Left ventricle myocardium inferior (tissue), 1 donor: ENCODE data around the gene PTP4A2. TPM values are rescaled to one million over a fixed set of nuclear protein-coding genes. Genes with fewer than 3 reads are reported as not detected.
"Not testable (repeated sequence)": the region's sequence is repeated elsewhere in the genome, so short reads cannot be mapped to it uniquely, and the experiment has no call there.

ENCODE experiments used
- DNase-seq: peaks from one replicate; pipeline ENCODE4 v3.0.0-alpha.2; 2020
- H3K27ac ChIP-seq: fragments of 200-600 bp; replicated peaks from 2 replicates; pipeline ENCODE4 v1.8.0; 2021
- H3K27me3 ChIP-seq: fragments of 200-600 bp; 2 replicates; pipeline ENCODE4 v1.8.0; 2021; ENCODE audit warnings: low read depth
- H3K36me3 ChIP-seq: fragments of 200-600 bp; 2 replicates; pipeline ENCODE4 v1.8.0; 2021
- H3K4me1 ChIP-seq: fragments of 200-600 bp; 2 replicates; pipeline ENCODE4 v1.8.0; 2021
- H3K4me3 ChIP-seq: fragments of 200-600 bp; 2 replicates; pipeline ENCODE4 v1.8.0; 2021; ENCODE audit warnings: mild to moderate bottlenecking, moderate library complexity
- H3K9me3 ChIP-seq: fragments of 200-600 bp; replicated peaks from 2 replicates; pipeline ENCODE4 v1.8.0; 2021
- CTCF ChIP-seq: fragments of 200-600 bp; IDR thresholded peaks from 2 replicates; pipeline ENCODE4 v1.8.0; 2021; ENCODE audit warnings: antibody characterized with exemption, mild to moderate bottlenecking, borderline replicate concordance
- intact Hi-C: fragments of 100-400 bp; cut with micrococcal nuclease; formaldehyde crosslinking; loops from one replicate; pipeline ENCODE4 v1.11.0; 2022
- total RNA-seq: library from RNA; stranded (reverse); fragmentation: NEBNext Ultra II Directional; extraction: Animal tissue kit (Norgen Biotek cat#: 25700); gene quantifications from one replicate; pipeline ENCODE4 v1.2.1, GENCODE V29; 2021
- donor health status: DM: no; HTN: yes; CAD: no; lungs with severe emphysema.

The PTP4A2 gene
- total RNA-seq, 1 donor from 2014 or later = 203 TPM

- Histone ChIP-seq H3K27me3 (no peaks in the 10 kb centered on the region), H3K4me1 (no peaks in the 10 kb centered on the region), H3K27ac (no peak overlapping the region), H3K9me3 (peaks cover 15% of the 10 kb centered on the region), H3K36me3 (no peaks in the 10 kb centered on the region), H3K4me3 (no peak overlapping the region)
- no peak for TF ChIP-seq CTCF
- intact Hi-C loops = no loop called here
- no peak for DNase-seq
Measured at GRCh38 chr1:31897526-31898100, 40.6 kb downstream of the PTP4A2 start.

DNA sequence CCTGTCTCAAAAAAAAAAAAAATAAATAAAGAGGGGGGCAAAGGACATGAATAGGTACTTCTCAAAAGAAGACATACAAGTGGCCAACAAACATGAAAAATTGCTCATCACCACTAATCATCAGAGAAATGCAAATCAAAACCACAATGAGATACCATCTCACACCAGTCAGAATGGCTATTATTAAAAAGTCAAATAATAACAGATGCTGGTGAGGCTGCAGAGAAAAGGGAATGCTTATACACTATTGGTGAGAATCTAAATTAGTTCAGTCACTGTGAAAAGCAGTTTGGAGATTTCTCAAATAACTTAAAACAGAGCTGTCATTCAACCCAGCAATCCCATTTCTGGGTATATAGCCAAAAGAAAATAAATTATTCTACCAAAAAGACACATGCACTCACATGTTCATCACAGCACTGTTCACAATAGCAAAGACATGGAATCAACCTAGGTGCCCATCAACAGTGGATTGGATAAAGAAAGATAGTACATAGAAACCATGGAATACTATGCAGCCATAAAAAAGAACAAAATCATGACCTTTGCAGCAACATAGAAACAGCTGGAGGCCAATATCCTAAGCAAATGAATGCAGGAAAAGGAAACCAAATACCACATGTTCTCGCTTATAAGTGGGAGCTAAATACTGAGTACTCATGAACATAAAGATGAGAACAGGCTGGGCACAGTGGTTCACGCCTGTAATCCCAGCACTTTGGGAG, 42.5 kb downstream of the PTP4A2 start:
- H3K4me3 ChIP-seq, H3K4me1 ChIP-seq, H3K27ac ChIP-seq, H3K27me3 ChIP-seq, intact Hi-C loops, DNase-seq, H3K36me3 ChIP-seq: not testable (repeated sequence)
- H3K9me3 ChIP-seq = peaks cover 11% of the 10 kb centered on the region

DNA sequence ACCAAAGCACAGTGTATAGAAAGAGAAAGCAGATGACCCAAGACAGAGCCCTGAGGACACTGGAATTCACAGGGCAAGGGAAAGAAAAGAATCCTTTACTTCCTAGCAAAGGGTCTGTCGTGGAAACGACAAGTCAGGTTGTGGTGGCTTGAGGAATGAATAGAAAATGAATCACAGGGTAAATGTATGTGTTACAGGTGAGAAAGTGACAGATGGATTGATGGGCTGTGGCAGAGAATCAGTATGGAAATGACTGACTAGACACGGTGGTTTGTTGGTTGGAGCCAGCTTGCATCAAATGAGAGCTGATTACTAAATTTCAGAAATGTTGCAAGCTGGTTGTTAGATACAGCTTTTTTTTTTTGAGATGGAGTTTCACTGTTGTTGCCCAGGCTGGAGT, 46.9 kb downstream of the PTP4A2 start:
- intact Hi-C loops = no loop called here
- Histone ChIP-seq H3K36me3 (no peaks in the 10 kb centered on the region), H3K27me3 (no peaks in the 10 kb centered on the region), H3K9me3 (peaks cover 11% of the 10 kb centered on the region), H3K4me3 (no peak overlapping the region), H3K27ac (no peak overlapping the region), H3K4me1 (no peaks in the 10 kb centered on the region)
- DNase-seq = no peak
- TF ChIP-seq CTCF = no peak

DNA sequence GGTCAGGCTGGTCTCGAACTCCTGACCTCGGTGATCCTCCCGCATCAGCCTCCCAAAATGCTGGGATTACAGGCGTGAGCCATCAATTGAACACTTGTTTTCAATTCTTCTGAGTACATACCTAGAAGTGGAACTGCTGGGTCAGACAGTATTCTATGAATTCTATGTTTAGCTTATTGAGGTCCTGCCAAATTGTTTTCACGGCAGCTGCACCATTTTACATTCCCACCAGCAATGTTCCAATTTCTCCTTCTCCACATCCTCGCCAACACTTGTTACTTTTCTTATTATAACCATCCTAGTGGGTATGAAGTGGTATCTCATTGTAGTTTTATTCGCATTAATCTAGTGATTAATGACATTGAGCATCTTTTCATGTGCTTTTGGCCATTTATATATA, 49.9 kb downstream of the PTP4A2 start:
- no peak overlapping the region for H3K4me3 ChIP-seq
- H3K4me1 ChIP-seq = no peaks in the 10 kb centered on the region
- no peaks in the 10 kb centered on the region for H3K9me3 ChIP-seq
- DNase-seq = no peak
- H3K27me3 ChIP-seq = no peaks in the 10 kb centered on the region
- TF ChIP-seq CTCF = no peak
- H3K27ac ChIP-seq = no peak overlapping the region
- intact Hi-C loops = no loop called here
- H3K36me3 ChIP-seq = no peaks in the 10 kb centered on the region

- intact Hi-C loops = no loop called here
- no peak for DNase-seq
- Histone ChIP-seq H3K9me3 (no peaks in the 10 kb centered on the region), H3K4me3 (no peak overlapping the region), H3K4me1 (no peaks in the 10 kb centered on the region), H3K36me3 (no peaks in the 10 kb centered on the region), H3K27ac (no peak overlapping the region), H3K27me3 (no peaks in the 10 kb centered on the region)
- no peak for TF ChIP-seq CTCF
Measured at GRCh38 chr1:31886866-31887265, 51.3 kb downstream of the PTP4A2 start.

- no peak for TF ChIP-seq CTCF
- Histone ChIP-seq H3K36me3 (no peaks in the 10 kb centered on the region), H3K9me3 (no peaks in the 10 kb centered on the region), H3K4me1 (peaks cover 8% of the 10 kb centered on the region), H3K27ac (no peak overlapping the region), H3K27me3 (no peaks in the 10 kb centered on the region), H3K4me3 (no peak overlapping the region)
- DNase-seq = no peak
- intact Hi-C loops = no loop called here
Measured at GRCh38 chr1:31885851-31886250, 52.3 kb downstream of the PTP4A2 start.
